ENCODE results near the gene GALNT11. TPM values are rescaled to one million over a fixed set of nuclear protein-coding genes. Genes with fewer than 3 reads are reported as not detected.

The GALNT11 gene
- total and polyA plus RNA-seq, 9 donors: 20.1 to 57.6 (median 34.3) TPM

- no peaks in the 10 kb centered on the region for H3K9me3 ChIP-seq
- H3K4me1 ChIP-seq (ENCODE audit: insufficient read depth): no peaks in the 10 kb centered on the region
- no peaks in the 10 kb centered on the region for H3K27me3 ChIP-seq
- WGBS, 3 donors: 94 to 95% (median 94%) methylated on average over 11 of the region's 11 CpGs
- H3K27ac ChIP-seq: no peak overlapping the region
- intact Hi-C loops (cut with DNase I): no loop called here
- TF ChIP-seq CTCF (IDR thresholded peaks at IDR 0.05) (no peak), POLR2A (IDR thresholded peaks at IDR 0.05) (no peak), EP300 (IDR thresholded peaks at IDR 0.05) (no peak)
- no peaks in the 10 kb centered on the region for H3K36me3 ChIP-seq
- H3K4me3 ChIP-seq: no peak overlapping the region
- DNase-seq: no peak
Observed at GRCh38 chr7:152105205-152105604, 79.7 kb downstream of the GALNT11 start.

DNA sequence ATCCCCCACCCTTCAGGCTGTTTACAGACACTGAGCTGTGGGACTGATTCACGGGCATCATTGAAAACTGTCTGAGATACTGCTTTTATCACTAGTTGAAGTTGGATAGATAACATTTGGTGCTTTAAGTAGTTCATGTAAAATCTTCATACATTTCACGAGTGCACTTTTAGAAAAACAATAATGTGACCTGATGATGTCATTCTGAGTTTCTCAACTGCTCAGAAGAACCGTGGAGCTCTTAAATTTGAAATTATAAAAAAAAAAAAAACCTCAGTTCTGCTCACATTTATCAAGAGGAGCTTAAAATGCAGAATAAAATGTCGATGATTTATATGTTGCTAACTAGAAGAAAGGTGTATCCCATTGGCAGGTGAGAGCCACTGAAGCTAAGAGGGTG is 81.5 kb downstream of the GALNT11 start:
- TF ChIP-seq POLR2A (IDR thresholded peaks at IDR 0.05) (no peak), EP300 (IDR thresholded peaks at IDR 0.05) (no peak), CTCF (IDR thresholded peaks at IDR 0.05) (no peak)
- no peaks in the 10 kb centered on the region for H3K27me3 ChIP-seq
- H3K9me3 ChIP-seq: no peaks in the 10 kb centered on the region
- WGBS, 3 donors: 59 to 70% (median 64%) methylated on average over 4 of the region's 4 CpGs
- no peak for DNase-seq
- no peaks in the 10 kb centered on the region for H3K4me1 ChIP-seq (ENCODE audit: insufficient read depth)
- H3K27ac ChIP-seq: no peak overlapping the region
- H3K4me3 ChIP-seq: no peak overlapping the region
- intact Hi-C loops (cut with DNase I): no loop called here
- no peaks in the 10 kb centered on the region for H3K36me3 ChIP-seq

DNA sequence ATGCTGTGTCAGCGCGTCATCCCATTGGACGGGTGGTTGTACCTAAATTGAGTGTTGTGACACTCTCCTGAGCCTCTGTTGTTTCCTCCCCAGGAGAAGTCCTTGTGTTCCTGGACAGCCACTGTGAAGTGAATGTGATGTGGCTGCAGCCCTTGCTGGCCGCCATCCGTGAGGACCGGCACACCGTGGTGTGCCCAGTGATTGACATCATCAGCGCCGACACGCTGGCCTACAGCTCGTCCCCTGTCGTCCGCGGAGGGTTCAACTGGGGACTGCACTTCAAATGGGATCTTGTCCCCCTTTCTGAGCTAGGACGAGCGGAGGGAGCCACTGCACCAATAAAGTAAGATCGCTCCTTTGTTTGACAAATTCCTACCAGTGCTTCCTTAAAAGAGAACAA is 82.5 kb downstream of the GALNT11 start:
- Histone ChIP-seq H3K27me3 (no peaks in the 10 kb centered on the region), H3K4me3 (no peak overlapping the region), H3K36me3 (no peaks in the 10 kb centered on the region), H3K27ac (no peak overlapping the region), H3K9me3 (no peaks in the 10 kb centered on the region), H3K4me1 (ENCODE audit: insufficient read depth) (no peaks in the 10 kb centered on the region)
- intact Hi-C loops (cut with DNase I): no loop called here
- 95 to 97% (median 96%) methylated on average over 17 of the region's 17 CpGs for WGBS, 3 donors
- no peak for TF ChIP-seq CTCF (IDR thresholded peaks at IDR 0.05)
- no peak for DNase-seq

DNA sequence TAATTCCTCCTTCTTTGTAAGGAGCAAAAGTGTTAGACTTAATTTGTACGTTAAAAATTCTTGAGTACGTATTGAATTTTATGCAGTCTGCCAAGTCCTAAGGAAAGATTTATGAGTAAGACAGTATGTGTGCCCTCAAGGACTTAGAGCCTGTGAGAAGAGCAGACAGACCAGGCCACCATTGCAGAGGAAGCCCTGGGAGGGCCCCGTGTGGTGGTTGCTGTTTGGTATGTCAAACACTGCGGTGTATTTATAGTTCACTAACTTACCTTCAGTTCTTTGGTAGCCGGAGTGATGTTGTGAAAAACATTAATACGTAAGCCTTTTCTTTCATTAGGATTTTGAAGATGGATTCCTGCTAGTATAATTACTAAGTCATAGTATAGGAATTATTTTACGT is 82.9 kb downstream of the GALNT11 start:
- no peaks in the 10 kb centered on the region for H3K27me3 ChIP-seq
- H3K4me1 ChIP-seq (ENCODE audit: insufficient read depth): no peaks in the 10 kb centered on the region
- no peaks in the 10 kb centered on the region for H3K9me3 ChIP-seq
- TF ChIP-seq POLR2A (IDR thresholded peaks at IDR 0.05): no peak
- TF ChIP-seq CTCF (IDR thresholded peaks at IDR 0.05): no peak
- no peak for TF ChIP-seq EP300 (IDR thresholded peaks at IDR 0.05)
- H3K4me3 ChIP-seq: no peak overlapping the region
- WGBS, 3 donors: 77 to 80% (median 78%) methylated on average over 7 of the region's 7 CpGs
- intact Hi-C loops (cut with DNase I): no loop called here
- DNase-seq: no peak
- no peak overlapping the region for H3K27ac ChIP-seq
- H3K36me3 ChIP-seq: no peaks in the 10 kb centered on the region

DNA sequence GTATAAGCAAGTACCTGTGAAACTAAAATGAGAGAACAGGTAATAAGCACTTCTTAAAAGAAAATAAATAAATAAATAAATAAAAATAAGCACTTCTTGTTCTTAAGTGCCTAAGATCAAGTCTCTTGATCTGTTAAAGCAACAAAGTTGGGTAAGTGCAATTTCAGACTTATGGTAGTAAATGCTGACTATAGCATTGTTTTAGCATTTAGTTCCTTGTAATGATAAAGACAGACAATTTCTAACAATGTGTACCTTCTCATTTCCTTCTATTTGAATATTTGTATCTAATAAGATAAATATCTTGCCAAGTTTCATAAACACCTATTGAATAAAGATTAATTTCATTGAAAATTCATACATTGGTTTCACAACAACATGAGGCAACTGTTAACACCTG is 87.4 kb downstream of the GALNT11 start:
- DNase-seq: no peak
- H3K4me1 ChIP-seq (ENCODE audit: insufficient read depth): no peaks in the 10 kb centered on the region
- no peaks in the 10 kb centered on the region for H3K36me3 ChIP-seq
- H3K27ac ChIP-seq: no peak overlapping the region
- intact Hi-C loops (cut with DNase I): no loop called here
- TF ChIP-seq POLR2A (IDR thresholded peaks at IDR 0.05) (no peak), CTCF (IDR thresholded peaks at IDR 0.05) (no peak), EP300 (IDR thresholded peaks at IDR 0.05) (no peak)
- H3K4me3 ChIP-seq: no peak overlapping the region
- no peaks in the 10 kb centered on the region for H3K9me3 ChIP-seq
- no peaks in the 10 kb centered on the region for H3K27me3 ChIP-seq
